NCI-H128 (cell line): ENCODE results near the gene HSPA12B.
"Not testable (repeated sequence)": the region's sequence is repeated elsewhere in the genome, so short reads cannot be mapped to it uniquely, and the experiment has no call there.

Experiments
- DNase-seq: peaks from one replicate; lab custom pipeline; 2025; ENCODE audit not compliant: unreplicated experiment; lab: John Stamatoyannopoulos, UW

Gene HSPA12B

GRCh38 chr20:3784216-3784853 lies 51.9 kb downstream of the HSPA12B start:
- no peak for DNase-seq

GRCh38 chr20:3784863-3785239 lies 52.4 kb downstream of the HSPA12B start:
- no peak for DNase-seq

- DNase-seq, result no peak
Observed at GRCh38 chr20:3785240-3786125, 53.0 kb downstream of the HSPA12B start.

GRCh38 chr20:3786126-3786484 lies 53.6 kb downstream of the HSPA12B start:
- no peak for DNase-seq

GRCh38 chr20:3786665-3787323 lies 54.3 kb downstream of the HSPA12B start, which contains the start of gene CENPB:
CENPB (minus strand) TSS chr20:3786740; CDS start chr20:3786483, 257 bp downstream.
- peak; percentile 78 for DNase-seq

GRCh38 chr20:3787324-3788014 lies 55.0 kb downstream of the HSPA12B start:
- no peak for DNase-seq

- no peak for DNase-seq
Observed at GRCh38 chr20:3788685-3789155, 56.2 kb downstream of the HSPA12B start.

- not testable (repeated sequence) for DNase-seq
Observed at GRCh38 chr20:3789201-3789600, 56.7 kb downstream of the HSPA12B start.

- DNase-seq, result not testable (repeated sequence)
Observed at GRCh38 chr20:3794168-3794567, 61.7 kb downstream of the HSPA12B start.

- DNase-seq, result no peak
Observed at GRCh38 chr20:3794701-3795420, 62.4 kb downstream of the HSPA12B start.

- DNase-seq, result peak; percentile 84
Observed at GRCh38 chr20:3795511-3796468, 63.3 kb downstream of the HSPA12B start, which contains the start of gene CDC25B. CDC25B (plus strand) TSS chr20:3796310; CDS start chr20:3796532, 222 bp downstream.

- DNase-seq, result no peak
Observed at GRCh38 chr20:3796477-3797225, 64.2 kb downstream of the HSPA12B start.

- DNase-seq, result no peak
Observed at GRCh38 chr20:3797226-3797545, 64.7 kb downstream of the HSPA12B start.

GRCh38 chr20:3797592-3798372 lies 65.3 kb downstream of the HSPA12B start:
- peak; percentile 39 for DNase-seq

- no peak for DNase-seq
Observed at GRCh38 chr20:3798373-3798768, 65.9 kb downstream of the HSPA12B start.

GRCh38 chr20:3798908-3799248 lies 66.4 kb downstream of the HSPA12B start:
- DNase-seq, result no peak

GRCh38 chr20:3800256-3800877 lies 67.9 kb downstream of the HSPA12B start:
- DNase-seq, result no peak

GRCh38 chr20:3800878-3801260 lies 68.4 kb downstream of the HSPA12B start:
- no peak for DNase-seq
